Retinal pigment epithelial cell (primary cell): ENCODE results near the gene METTL21C.

ENCODE experiments used
- DNase-seq: peaks from one replicate; pipeline ENCODE4 v3.0.0-alpha.2; 2010; ENCODE audit warnings: low read depth
- H3K4me3 ChIP-seq: 2 replicates; pipeline ENCODE4 v1.5.1; 2011; ENCODE audit warnings: mild to moderate bottlenecking, low read length, control low read depth, moderate library complexity
- TF ChIP-seq, protein P1 (sequence below): conservative IDR thresholded peaks from 2 replicates; pipeline ENCODE4 v1.5.1; 2011; ENCODE audit warnings: low read depth, low read length, control low read depth, inconsistent platforms

The METTL21C gene

GRCh38 chr13:102698649-102698980, 3.8 kb upstream of the METTL21C start:
- H3K4me3 ChIP-seq = no peak overlapping the region
- DNase-seq = no peak
- TF ChIP-seq, protein P1, sequence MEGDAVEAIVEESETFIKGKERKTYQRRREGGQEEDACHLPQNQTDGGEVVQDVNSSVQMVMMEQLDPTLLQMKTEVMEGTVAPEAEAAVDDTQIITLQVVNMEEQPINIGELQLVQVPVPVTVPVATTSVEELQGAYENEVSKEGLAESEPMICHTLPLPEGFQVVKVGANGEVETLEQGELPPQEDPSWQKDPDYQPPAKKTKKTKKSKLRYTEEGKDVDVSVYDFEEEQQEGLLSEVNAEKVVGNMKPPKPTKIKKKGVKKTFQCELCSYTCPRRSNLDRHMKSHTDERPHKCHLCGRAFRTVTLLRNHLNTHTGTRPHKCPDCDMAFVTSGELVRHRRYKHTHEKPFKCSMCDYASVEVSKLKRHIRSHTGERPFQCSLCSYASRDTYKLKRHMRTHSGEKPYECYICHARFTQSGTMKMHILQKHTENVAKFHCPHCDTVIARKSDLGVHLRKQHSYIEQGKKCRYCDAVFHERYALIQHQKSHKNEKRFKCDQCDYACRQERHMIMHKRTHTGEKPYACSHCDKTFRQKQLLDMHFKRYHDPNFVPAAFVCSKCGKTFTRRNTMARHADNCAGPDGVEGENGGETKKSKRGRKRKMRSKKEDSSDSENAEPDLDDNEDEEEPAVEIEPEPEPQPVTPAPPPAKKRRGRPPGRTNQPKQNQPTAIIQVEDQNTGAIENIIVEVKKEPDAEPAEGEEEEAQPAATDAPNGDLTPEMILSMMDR = no peak

DNA sequence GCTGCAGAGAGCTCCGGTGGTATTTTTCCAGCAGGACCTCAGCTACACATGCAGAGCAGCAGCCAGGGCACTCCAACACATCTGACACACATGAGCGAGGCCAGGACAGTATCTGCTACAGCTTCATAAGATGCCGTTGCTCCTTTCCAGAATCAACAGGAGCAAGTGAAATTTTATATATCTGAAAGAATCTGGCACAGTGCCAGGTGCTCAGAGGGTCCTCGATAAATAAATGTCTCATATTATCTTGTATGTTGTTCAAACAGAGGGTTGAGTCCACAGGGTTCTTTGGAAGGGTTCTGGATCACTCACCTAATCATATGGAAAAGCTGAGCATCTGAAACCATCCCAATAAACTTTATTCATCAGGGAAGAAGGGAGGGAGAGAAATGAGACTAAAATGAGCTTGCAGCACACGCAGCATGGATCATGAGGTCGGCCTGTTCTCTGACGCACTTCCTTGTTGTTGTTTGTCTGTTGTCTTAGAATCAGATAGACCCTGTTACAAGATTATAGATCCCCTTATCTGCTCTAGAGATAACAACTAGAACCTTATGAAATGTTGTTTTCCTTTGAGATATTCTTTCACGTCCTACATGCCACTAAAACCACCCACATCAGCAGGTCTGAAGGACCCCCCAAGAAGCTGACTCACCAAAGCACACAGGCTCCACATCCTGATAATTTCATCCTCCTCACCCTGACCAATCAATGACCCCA, 3.2 kb upstream of the METTL21C start:
- H3K4me3 ChIP-seq = no peak overlapping the region
- no peak for DNase-seq
- TF ChIP-seq, protein P1 = no peak

- H3K4me3 ChIP-seq = no peak overlapping the region
- TF ChIP-seq, protein P1 = no peak
- no peak for DNase-seq
Observed at GRCh38 chr13:102697264-102697663, 2.4 kb upstream of the METTL21C start.

GRCh38 chr13:102696465-102696864, 1.6 kb upstream of the METTL21C start:
- H3K4me3 ChIP-seq = no peak overlapping the region
- TF ChIP-seq, protein P1 = no peak
- no peak for DNase-seq

DNA sequence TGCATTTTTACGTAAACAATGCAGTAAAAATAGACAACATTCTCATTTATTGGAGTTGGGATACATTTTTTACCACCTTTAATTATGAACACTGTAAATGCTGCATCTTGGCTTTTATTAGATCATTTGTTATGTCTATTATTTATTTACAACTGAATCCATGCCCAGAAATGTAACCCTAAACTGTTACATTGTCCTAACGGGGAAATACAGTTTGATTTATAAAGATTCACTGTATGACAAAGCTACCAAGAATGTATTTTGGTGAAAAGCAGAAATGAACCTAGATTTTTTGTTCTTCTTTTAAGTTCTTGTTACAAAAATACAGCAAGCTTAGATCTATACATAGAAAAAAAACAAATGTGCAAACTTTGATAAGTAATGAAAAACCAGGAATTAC, 1.1 kb downstream of the METTL21C start:
- DNase-seq = no peak
- H3K4me3 ChIP-seq = no peak overlapping the region
- TF ChIP-seq, protein P1 = no peak

DNA sequence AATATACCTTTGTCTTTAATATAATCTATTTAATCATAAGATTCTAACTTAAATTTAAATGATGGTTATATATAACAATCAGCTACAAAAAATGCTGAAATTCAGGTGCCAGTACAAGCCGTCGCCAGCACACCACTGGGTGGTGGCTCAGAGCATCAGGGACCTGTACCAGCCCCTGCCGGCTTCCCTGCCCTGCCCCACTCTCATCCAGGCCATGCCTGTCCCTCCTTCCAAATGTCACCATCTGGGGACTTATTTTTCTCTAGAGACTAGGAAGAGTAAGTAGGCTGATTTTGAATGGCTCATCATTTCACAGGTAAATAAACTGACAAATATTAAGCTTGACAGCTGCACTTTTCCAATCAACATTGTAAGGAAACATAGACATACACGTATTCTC, 1.6 kb downstream of the METTL21C start:
- TF ChIP-seq, protein P1 = no peak
- DNase-seq = no peak
- no peak overlapping the region for H3K4me3 ChIP-seq

- DNase-seq = no peak
- TF ChIP-seq, protein P1 = no peak
- H3K4me3 ChIP-seq = no peak overlapping the region
Observed at GRCh38 chr13:102692491-102692826, 2.4 kb downstream of the METTL21C start.
